ENCODE measurements around the gene CDC34.

DNA sequence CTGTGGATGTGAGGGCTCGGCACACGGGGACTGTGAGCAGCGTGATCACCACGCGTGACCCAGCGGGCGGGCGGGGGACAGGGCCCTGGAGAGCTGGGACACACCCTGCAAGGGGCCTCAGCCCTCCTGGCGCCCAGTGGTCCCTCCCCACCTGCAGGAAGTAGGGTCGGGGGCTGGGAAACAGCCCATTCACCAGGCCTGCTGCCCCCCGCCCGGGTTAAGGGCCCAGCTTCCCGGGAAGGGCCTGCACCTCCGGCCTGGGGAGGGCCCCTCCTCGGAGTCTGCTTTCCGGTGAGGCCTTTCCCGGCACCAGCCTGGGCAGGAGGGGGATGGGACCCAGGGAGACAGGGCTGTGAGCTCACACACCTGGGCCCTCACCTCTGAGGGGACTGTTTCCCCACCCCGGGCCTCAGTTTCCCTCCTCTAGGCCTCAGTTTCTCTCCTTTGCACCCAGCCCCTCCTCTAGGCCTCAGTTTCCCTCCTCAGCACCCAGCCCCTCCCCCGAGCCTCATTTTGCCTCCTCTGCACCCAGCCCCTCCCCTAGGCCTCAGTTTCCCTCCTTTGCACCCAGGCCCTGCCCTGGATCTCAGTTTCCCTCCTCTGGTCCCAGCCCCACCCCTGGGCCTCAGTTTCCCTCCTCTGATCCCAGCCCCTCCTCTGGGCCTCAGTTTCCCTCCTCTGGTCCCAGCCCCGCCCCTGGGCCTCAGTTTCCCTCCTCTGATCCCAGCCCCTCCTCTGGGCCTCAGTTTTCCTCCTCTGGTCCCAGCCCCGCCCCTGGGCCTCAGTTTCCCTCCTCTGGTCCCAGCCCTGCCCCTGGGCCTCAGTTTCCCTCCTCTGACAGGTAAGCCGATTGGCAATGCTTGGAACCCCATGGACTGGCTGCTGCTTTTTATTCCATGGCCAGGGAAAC, 37.1 kb upstream of the CDC34 start:
- no peak for TF ChIP-seq CTCF (IDR thresholded peaks at IDR 0.05; ENCODE audit: insufficient read depth, low read length, poor library complexity, severe bottlenecking)
- TF ChIP-seq EZH2phosphoT487 (conservative IDR thresholded peaks at IDR 0.05; ENCODE audit: low read length), result no peak
